GM18508 (cell line): ENCODE results near the gene TPD52L2.
"Not testable (repeated sequence)": the region's sequence is repeated elsewhere in the genome, so short reads cannot be mapped to it uniquely, and the experiment has no call there.

Source experiments
- ATAC-seq: cut with Tn5 transposase; IDR thresholded peaks from one replicate; pipeline ENCODE4 v1.9.1; 2021; ENCODE audit warnings: moderate number of reproducible peaks; ENCODE audit not compliant: insufficient read depth, unreplicated experiment

Gene TPD52L2

GRCh38 chr20:63834491-63834880 lies 30.6 kb upstream of the TPD52L2 start:
- ATAC-seq, result no peak

DNA sequence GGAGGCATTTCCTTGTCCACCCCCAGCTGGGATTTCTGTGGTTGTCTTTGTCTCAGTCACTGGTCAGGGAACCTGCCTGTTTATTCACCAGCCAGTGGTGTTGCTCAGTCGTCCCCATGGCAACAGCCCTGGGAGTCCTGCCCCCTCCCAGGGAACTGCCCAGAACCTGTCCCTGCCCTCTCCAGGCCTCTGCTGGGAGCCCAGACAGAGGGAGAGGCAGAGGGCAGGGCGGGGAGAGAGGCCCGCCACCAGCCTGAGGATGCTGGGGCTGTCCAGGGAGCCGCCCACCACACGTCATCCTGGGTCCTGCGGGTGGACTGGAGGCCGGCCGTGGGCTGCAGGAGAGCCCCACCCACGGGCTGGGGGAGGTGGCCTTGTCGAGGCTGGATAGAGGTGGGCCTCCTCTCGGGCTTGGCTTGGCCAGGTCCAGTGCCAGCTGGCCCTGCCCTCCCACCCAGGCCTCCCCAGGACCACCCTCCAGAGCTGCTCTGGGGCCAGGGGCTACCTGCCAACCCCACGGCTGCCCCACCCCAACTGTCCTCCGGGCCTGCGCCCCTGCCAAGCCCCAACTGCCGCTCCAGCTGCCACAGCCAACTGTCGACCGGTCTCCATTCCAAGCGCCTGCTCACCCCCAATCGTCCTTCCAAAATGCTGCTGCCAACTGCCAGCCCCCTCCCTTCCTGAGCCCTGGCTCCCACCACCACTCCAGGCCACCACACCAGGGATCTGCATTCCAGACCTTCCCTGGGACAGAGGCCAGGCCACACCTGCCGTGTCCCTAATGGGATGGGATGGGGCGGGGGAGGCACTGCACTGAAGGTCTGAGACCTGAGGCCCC lies 29.8 kb upstream of the TPD52L2 start:
- ATAC-seq, result no peak

DNA sequence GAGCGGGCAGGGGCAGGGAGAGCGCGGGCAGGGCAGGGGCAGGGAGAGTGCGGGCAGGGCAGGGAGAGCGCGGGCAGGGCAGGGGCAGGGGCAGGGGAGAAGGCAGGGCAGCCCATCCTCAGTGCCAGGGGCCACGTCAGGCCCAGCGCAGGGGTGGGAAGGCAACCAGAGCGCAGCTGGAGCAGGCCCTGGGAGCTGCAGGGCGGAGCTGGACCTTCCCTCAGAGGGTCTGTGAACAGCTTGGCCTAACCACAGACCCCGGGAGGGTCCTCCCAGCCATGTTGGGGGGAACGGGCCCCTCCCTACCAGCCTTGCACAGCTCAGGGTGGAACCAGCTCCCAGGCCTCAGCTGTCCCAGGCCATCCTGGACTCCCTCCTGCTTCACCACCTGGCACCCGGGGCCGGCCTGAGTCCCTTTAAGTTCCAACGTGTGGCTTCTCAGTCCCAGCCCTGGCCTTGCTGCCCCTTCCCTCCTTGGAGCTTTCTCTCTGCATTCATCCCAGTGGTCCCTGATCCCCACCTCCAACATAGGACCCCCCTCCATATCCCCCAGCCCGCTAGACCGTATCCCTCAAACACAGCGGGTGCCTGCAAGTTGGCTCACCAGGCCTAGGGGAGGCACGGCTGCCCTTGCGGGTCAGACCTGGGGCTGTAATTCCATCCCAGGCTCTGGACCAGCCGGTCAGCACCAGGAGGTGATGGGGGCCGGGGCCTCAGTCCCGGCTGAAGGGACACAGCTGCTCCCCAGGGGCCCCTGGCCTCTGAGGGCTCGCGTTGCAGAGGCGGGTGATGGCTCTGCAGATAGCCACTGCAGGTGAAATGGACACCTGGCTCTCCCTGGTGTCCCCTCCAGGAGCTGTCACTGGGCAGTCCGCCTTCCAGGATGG lies 28.4 kb upstream of the TPD52L2 start:
- ATAC-seq, result no peak

GRCh38 chr20:63837479-63837878 lies 27.6 kb upstream of the TPD52L2 start:
- no peak for ATAC-seq

DNA sequence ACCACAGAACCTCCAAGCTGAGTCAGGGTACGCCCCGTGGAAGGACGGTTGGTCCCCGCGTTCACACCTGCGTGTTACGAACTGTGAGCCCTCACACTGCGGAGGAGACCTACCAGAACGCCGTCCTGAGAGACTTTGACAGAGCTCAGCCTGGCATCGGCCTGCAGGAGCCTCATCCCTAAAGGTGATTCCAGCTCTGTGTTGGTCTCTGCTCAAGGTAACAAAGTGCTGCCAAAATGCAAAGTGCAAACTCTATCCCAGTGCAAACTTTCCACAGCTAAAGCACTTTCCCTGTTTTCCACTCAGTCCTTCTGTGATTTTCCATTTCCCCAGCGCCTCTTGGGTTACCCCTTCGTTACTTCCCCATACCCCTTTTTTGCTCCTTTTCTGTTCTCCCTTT lies 25.4 kb upstream of the TPD52L2 start:
- no peak for ATAC-seq

GRCh38 chr20:63840405-63840828 lies 24.7 kb upstream of the TPD52L2 start:
- no peak for ATAC-seq

DNA sequence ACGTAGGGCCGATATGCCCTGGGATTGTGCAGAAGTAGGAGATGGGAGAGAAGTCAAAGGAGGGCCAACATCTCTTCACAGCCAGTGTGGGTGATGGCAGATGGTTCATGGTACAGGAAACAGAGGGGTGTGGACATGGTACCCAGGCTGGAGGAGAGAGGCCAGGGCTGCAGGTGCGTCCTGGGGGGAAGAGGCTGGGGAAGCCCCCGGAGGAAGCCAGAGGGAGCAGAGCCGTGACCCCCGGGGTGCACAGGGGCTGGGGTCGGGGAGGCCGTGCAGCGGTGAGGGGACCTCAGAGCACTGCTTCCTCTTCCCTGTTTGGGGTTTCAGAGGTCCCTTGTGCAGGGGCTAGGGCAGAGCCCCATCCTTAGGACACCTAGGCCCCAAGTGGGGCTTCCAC lies 22.8 kb upstream of the TPD52L2 start:
- ATAC-seq, result no peak

GRCh38 chr20:63843222-63843621 lies 21.8 kb upstream of the TPD52L2 start:
- no peak for ATAC-seq

- no peak for ATAC-seq
Measured at GRCh38 chr20:63843778-63844177, 21.3 kb upstream of the TPD52L2 start.

- ATAC-seq, result no peak
Measured at GRCh38 chr20:63844511-63844991, 20.5 kb upstream of the TPD52L2 start.

- ATAC-seq, result no peak
Measured at GRCh38 chr20:63846128-63846771, 18.8 kb upstream of the TPD52L2 start.

- ATAC-seq, result no peak
Measured at GRCh38 chr20:63846888-63847236, 18.2 kb upstream of the TPD52L2 start.

DNA sequence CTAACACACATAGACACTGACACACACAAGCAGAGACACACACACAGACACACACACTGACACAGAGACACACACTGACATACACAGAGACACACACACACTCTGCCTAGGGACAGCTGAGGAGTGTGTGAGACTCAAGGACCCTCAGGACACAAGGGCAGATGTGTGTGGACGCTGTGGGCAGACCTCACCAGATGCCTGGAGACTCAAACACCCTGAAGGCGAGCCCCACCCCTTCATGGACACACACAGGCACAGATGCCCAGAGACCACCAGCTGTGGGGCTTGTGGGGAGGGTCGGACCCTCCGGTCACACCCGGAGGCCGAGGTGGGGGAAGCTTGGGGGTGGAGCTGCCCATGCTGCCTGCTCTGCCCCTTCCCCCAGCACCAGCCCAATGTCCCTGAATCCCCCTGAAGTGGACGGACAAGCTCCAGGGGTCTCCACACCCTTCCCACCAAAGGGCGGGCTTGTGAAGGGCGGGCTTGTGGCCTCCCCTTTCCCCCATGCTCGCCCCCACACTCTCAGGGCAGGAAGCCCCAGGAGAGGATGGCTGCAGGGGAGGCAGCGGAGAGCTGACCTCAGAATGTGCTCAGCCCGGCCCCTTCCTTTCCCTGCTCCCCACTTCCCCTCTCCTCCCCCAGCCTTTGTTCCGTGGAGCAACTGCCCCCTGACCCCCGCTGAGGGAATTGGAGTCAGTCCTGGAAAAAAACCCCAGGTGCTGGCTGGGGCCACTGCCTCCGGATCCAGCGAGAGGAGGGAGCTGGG lies 17.6 kb upstream of the TPD52L2 start:
- ATAC-seq, result no peak

GRCh38 chr20:63848003-63848911 lies 16.8 kb upstream of the TPD52L2 start:
- no peak for ATAC-seq

DNA sequence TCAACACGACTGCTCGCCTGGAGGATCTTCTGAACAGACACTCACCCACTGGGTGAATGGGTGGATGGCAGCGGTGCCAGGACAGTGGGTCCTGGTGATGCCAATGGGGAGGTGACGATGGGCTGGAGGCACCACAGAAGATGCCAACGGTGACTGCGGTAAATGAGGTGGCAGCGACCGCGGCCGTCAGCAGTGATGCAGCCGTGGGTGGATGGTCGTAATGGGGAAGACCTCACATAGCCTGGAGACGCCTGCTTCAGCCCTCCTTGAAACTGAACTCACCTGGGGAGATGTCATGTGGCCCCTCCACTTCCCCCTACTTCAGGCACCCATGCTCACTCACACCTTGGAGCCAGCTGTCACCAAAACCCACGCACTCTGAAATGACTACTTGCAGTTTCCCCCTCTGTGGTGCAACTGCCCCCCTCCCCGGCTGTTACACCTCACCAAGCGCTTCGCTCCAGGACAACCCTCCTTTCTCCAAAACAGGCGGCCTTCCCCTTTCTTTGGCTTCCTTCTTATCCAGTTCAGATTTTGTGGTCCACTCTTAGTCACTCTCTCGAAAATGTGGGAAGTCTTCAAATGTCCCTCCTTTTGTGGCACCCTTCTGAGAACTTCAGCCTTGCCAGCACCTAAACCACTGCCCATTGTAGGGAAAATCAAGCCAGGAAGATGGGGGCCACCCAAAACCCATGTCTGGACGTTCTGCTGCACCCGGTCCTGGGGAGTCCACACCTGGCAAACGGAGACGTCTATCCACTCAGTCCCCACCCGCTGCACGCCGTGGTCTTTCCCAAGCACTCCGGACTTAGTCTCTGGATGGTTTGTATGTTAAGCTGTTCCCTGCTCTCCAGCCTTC lies 14.2 kb upstream of the TPD52L2 start:
- peak; percentile 52 for ATAC-seq

GRCh38 chr20:63851548-63851943 lies 13.5 kb upstream of the TPD52L2 start:
- not testable (repeated sequence) for ATAC-seq

DNA sequence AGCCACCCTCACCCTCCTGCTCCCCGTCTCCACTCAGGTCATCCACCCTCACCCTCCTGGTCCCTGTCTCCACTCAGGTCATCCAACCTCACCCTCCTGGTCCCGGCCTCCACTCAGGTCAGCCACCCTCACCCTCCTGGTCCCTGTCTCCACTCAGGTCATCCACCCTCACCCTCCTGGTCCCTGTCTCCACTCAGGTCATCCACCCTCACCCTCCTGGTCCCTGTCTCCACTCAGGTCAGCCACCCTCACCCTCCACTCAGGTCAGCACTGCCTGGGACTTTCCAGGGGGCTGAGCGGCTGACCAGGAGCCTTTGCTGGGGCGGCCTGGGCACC lies 11.4 kb upstream of the TPD52L2 start:
- not testable (repeated sequence) for ATAC-seq

- no peak for ATAC-seq
Measured at GRCh38 chr20:63854069-63854765, 10.9 kb upstream of the TPD52L2 start.
